ENCODE results near the gene GRM8. TPM values are rescaled to one million over a fixed set of nuclear protein-coding genes. Genes with fewer than 3 reads are reported as not detected.

GRM8 gene
- total RNA-seq, 2 experiments from 2014 or later: not detected

- Mint-ChIP-seq H3K36me3 (ENCODE audit: low read depth) (no peaks in the 10 kb centered on the region), H3K27me3 (ENCODE audit: low read depth) (peaks cover 3% of the 10 kb centered on the region), H3K9me3 (no peaks in the 10 kb centered on the region), H3K4me3 (no peak overlapping the region), H3K27ac (no peak overlapping the region), H3K4me1 (ENCODE audit: low read depth) (no peaks in the 10 kb centered on the region)
- no peak for DNase-seq
- CTCF ChIA-PET: no interaction called here
- intact Hi-C loops (cut with micrococcal nuclease): no loop called here
Observed at GRCh38 chr7:127056202-127056601, 196.5 kb downstream of the GRM8 start.

GRCh38 chr7:127047521-127047920 lies 205.2 kb downstream of the GRM8 start:
- CTCF ChIA-PET: no interaction called here
- H3K36me3 Mint-ChIP-seq (ENCODE audit: low read depth): no peaks in the 10 kb centered on the region
- H3K4me1 Mint-ChIP-seq (ENCODE audit: low read depth): no peaks in the 10 kb centered on the region
- DNase-seq: no peak
- H3K4me3 Mint-ChIP-seq: no peak overlapping the region
- no peaks in the 10 kb centered on the region for H3K9me3 Mint-ChIP-seq
- H3K27ac Mint-ChIP-seq: no peak overlapping the region
- H3K27me3 Mint-ChIP-seq (ENCODE audit: low read depth): peaks cover 2% of the 10 kb centered on the region
- intact Hi-C loops (cut with micrococcal nuclease): no loop called here

- Mint-ChIP-seq H3K27me3 (ENCODE audit: low read depth) (peaks cover 18% of the 10 kb centered on the region), H3K4me1 (ENCODE audit: low read depth) (no peaks in the 10 kb centered on the region), H3K36me3 (ENCODE audit: low read depth) (no peaks in the 10 kb centered on the region), H3K4me3 (no peak overlapping the region), H3K9me3 (peaks cover 2% of the 10 kb centered on the region), H3K27ac (no peak overlapping the region)
- CTCF ChIA-PET: no interaction called here
- no peak for DNase-seq
- intact Hi-C loops (cut with micrococcal nuclease): no loop called here
Observed at GRCh38 chr7:127041689-127042452, 210.9 kb downstream of the GRM8 start.

- no peak for DNase-seq
- intact Hi-C loops (cut with micrococcal nuclease): no loop called here
- Mint-ChIP-seq H3K4me3 (no peak overlapping the region), H3K9me3 (peaks cover 2% of the 10 kb centered on the region), H3K4me1 (ENCODE audit: low read depth) (no peaks in the 10 kb centered on the region), H3K27ac (no peak overlapping the region), H3K27me3 (ENCODE audit: low read depth) (peaks cover 22% of the 10 kb centered on the region), H3K36me3 (ENCODE audit: low read depth) (no peaks in the 10 kb centered on the region)
- CTCF ChIA-PET: no interaction called here
Observed at GRCh38 chr7:127040042-127040441, 212.7 kb downstream of the GRM8 start.

GRCh38 chr7:127039541-127039940 lies 213.2 kb downstream of the GRM8 start:
- H3K4me3 Mint-ChIP-seq: no peak overlapping the region

GRCh38 chr7:127035203-127035849 lies 217.4 kb downstream of the GRM8 start:
- DNase-seq: no peak
- H3K27ac Mint-ChIP-seq: no peak overlapping the region
- no peaks in the 10 kb centered on the region for H3K36me3 Mint-ChIP-seq (ENCODE audit: low read depth)
- H3K4me3 Mint-ChIP-seq: no peak overlapping the region
- no peaks in the 10 kb centered on the region for H3K9me3 Mint-ChIP-seq
- CTCF ChIA-PET: interaction anchor here (0.7 kb wide), 1 partner anchor 225 kb away, joined by 3 read pairs; no protein-coding TSS in a partner anchor
- H3K4me1 Mint-ChIP-seq (ENCODE audit: low read depth): no peaks in the 10 kb centered on the region
- H3K27me3 Mint-ChIP-seq (ENCODE audit: low read depth): peaks cover 20% of the 10 kb centered on the region
- intact Hi-C loops (cut with micrococcal nuclease): no loop called here

More at GRCh38 chr7:127039541-127039940, 213.2 kb downstream of the GRM8 start:
- no peak overlapping the region for H3K27ac Mint-ChIP-seq
- peaks cover 22% of the 10 kb centered on the region for H3K27me3 Mint-ChIP-seq (ENCODE audit: low read depth)
- H3K36me3 Mint-ChIP-seq (ENCODE audit: low read depth): no peaks in the 10 kb centered on the region
- CTCF ChIA-PET: no interaction called here
- H3K9me3 Mint-ChIP-seq: peaks cover 2% of the 10 kb centered on the region
- H3K4me1 Mint-ChIP-seq (ENCODE audit: low read depth): no peaks in the 10 kb centered on the region
- intact Hi-C loops (cut with micrococcal nuclease): no loop called here
- DNase-seq: no peak

GRCh38 chr7:127034186-127034806 lies 218.4 kb downstream of the GRM8 start:
- CTCF ChIA-PET: no interaction called here
- no peak overlapping the region for H3K27ac Mint-ChIP-seq
- intact Hi-C loops (cut with micrococcal nuclease): no loop called here
- no peak for DNase-seq
- H3K9me3 Mint-ChIP-seq: no peaks in the 10 kb centered on the region
- peaks cover 20% of the 10 kb centered on the region for H3K27me3 Mint-ChIP-seq (ENCODE audit: low read depth)
- H3K4me3 Mint-ChIP-seq: no peak overlapping the region
- no peaks in the 10 kb centered on the region for H3K36me3 Mint-ChIP-seq (ENCODE audit: low read depth)
- H3K4me1 Mint-ChIP-seq (ENCODE audit: low read depth): no peaks in the 10 kb centered on the region

GRCh38 chr7:127029823-127030222 lies 222.9 kb downstream of the GRM8 start:
- Mint-ChIP-seq H3K4me3 (no peak overlapping the region), H3K27me3 (ENCODE audit: low read depth) (peaks cover 7% of the 10 kb centered on the region), H3K36me3 (ENCODE audit: low read depth) (no peaks in the 10 kb centered on the region), H3K4me1 (ENCODE audit: low read depth) (no peaks in the 10 kb centered on the region), H3K27ac (no peak overlapping the region), H3K9me3 (peaks cover 7% of the 10 kb centered on the region)
- CTCF ChIA-PET: no interaction called here
- intact Hi-C loops (cut with micrococcal nuclease): no loop called here
- no peak for DNase-seq

GRCh38 chr7:127021857-127022256 lies 230.9 kb downstream of the GRM8 start:
- intact Hi-C loops (cut with micrococcal nuclease): no loop called here
- no peak overlapping the region for H3K27ac Mint-ChIP-seq
- no peaks in the 10 kb centered on the region for H3K9me3 Mint-ChIP-seq
- no peaks in the 10 kb centered on the region for H3K4me1 Mint-ChIP-seq (ENCODE audit: low read depth)
- CTCF ChIA-PET: no interaction called here
- H3K4me3 Mint-ChIP-seq: no peak overlapping the region
- DNase-seq: no peak
- no peaks in the 10 kb centered on the region for H3K27me3 Mint-ChIP-seq (ENCODE audit: low read depth)
- H3K36me3 Mint-ChIP-seq (ENCODE audit: low read depth): no peaks in the 10 kb centered on the region

- intact Hi-C loops (cut with micrococcal nuclease): no loop called here
- H3K9me3 Mint-ChIP-seq: no peaks in the 10 kb centered on the region
- CTCF ChIA-PET: no interaction called here
- H3K27ac Mint-ChIP-seq: no peak overlapping the region
- no peaks in the 10 kb centered on the region for H3K36me3 Mint-ChIP-seq (ENCODE audit: low read depth)
- DNase-seq: no peak
- H3K4me1 Mint-ChIP-seq (ENCODE audit: low read depth): no peaks in the 10 kb centered on the region
- no peaks in the 10 kb centered on the region for H3K27me3 Mint-ChIP-seq (ENCODE audit: low read depth)
- no peak overlapping the region for H3K4me3 Mint-ChIP-seq
Observed at GRCh38 chr7:127021019-127021738, 231.6 kb downstream of the GRM8 start.

- no peaks in the 10 kb centered on the region for H3K4me1 Mint-ChIP-seq (ENCODE audit: low read depth)
- H3K27ac Mint-ChIP-seq: no peak overlapping the region
- H3K36me3 Mint-ChIP-seq (ENCODE audit: low read depth): no peaks in the 10 kb centered on the region
- no peak for DNase-seq
- no peaks in the 10 kb centered on the region for H3K9me3 Mint-ChIP-seq
- CTCF ChIA-PET: interaction anchor here (1.1 kb wide), 1 partner anchor 76 kb away, joined by 3 read pairs; no protein-coding TSS in a partner anchor
- intact Hi-C loops (cut with micrococcal nuclease): no loop called here
- H3K27me3 Mint-ChIP-seq (ENCODE audit: low read depth): no peaks in the 10 kb centered on the region
- no peak overlapping the region for H3K4me3 Mint-ChIP-seq
Observed at GRCh38 chr7:127018889-127019288, 233.9 kb downstream of the GRM8 start.

- no peaks in the 10 kb centered on the region for H3K36me3 Mint-ChIP-seq (ENCODE audit: low read depth)
- CTCF ChIA-PET: no interaction called here
- H3K9me3 Mint-ChIP-seq: no peaks in the 10 kb centered on the region
- no peaks in the 10 kb centered on the region for H3K4me1 Mint-ChIP-seq (ENCODE audit: low read depth)
- intact Hi-C loops (cut with micrococcal nuclease): no loop called here
- no peaks in the 10 kb centered on the region for H3K27me3 Mint-ChIP-seq (ENCODE audit: low read depth)
- no peak for DNase-seq
- H3K4me3 Mint-ChIP-seq: no peak overlapping the region
- no peak overlapping the region for H3K27ac Mint-ChIP-seq
Observed at GRCh38 chr7:127017196-127017595, 235.5 kb downstream of the GRM8 start.
